Keratinocyte (primary cell): ENCODE results near the gene KLHL29. TPM values are rescaled to one million over a fixed set of nuclear protein-coding genes. Genes with fewer than 3 reads are reported as not detected.

Experiments used
- DNase-seq: peaks from one replicate; pipeline ENCODE4 v3.0.0-alpha.2; 2011; ENCODE audit warnings: low read depth, missing footprints, low spot score
- FAIRE-seq: peaks from 2 replicates; lab custom pipeline; 2011; peaks lifted over from hg19 to GRCh38; lab: Jason Lieb, UNC
- H2AFZ ChIP-seq: 2 replicates; pipeline ENCODE4 v1.6.0; 2012; ENCODE audit warnings: low read length, control low read depth, inconsistent platforms; ENCODE audit not compliant: control insufficient read depth
- H3K27ac ChIP-seq: 2 replicates; pipeline ENCODE4 v1.5.1; 2011; ENCODE audit warnings: low read length; ENCODE audit not compliant: control insufficient read depth, insufficient read depth
- H3K27me3 ChIP-seq: 3 replicates; pipeline ENCODE4 v1.6.0; 2011; ENCODE audit warnings: low read length; ENCODE audit not compliant: control insufficient read depth, insufficient read depth; ENCODE audit errors: extremely low read depth
- H3K36me3 ChIP-seq, 2 experiments: 2 replicates in 1 of 2; 3 replicates in 1 of 2; pipeline ENCODE4 v1.5.1; 2011; ENCODE audit warnings: low read length in 2 of 2, mild to moderate bottlenecking in 1 of 2; ENCODE audit not compliant: control insufficient read depth in 2 of 2, insufficient read depth in 2 of 2; ENCODE audit errors: extremely low read depth in 1 of 2
- H3K4me1 ChIP-seq: 3 replicates; pipeline ENCODE4 v1.5.1; 2011; ENCODE audit warnings: low read length; ENCODE audit not compliant: control insufficient read depth, insufficient read depth; ENCODE audit errors: extremely low read depth
- H3K4me2 ChIP-seq: 3 replicates; pipeline ENCODE4 v1.6.0; 2011; ENCODE audit warnings: low read depth, low read length; ENCODE audit not compliant: control insufficient read depth, insufficient read depth; ENCODE audit errors: extremely low read depth
- H3K4me3 ChIP-seq, 3 experiments: fragments of 200-600 bp in 1 of 3; sonication (generic) in 1 of 3; 2 replicates in 2 of 3; 3 replicates in 1 of 3; pipeline ENCODE4 v1.5.1; 2011 to 2016; ENCODE audit warnings: low read length in 3 of 3, mild to moderate bottlenecking in 3 of 3, control low read depth in 2 of 3, inconsistent platforms in 1 of 3, low read depth in 1 of 3, mixed read lengths in 1 of 3, mixed run types in 1 of 3, moderate library complexity in 1 of 3; ENCODE audit not compliant: control insufficient read depth in 2 of 3, insufficient read depth in 2 of 3; ENCODE audit errors: extremely low read depth in 1 of 3
- H3K79me2 ChIP-seq: 2 replicates; pipeline ENCODE4 v1.6.0; 2012; ENCODE audit warnings: low read length; ENCODE audit not compliant: control insufficient read depth, insufficient read depth
- H3K9ac ChIP-seq: 3 replicates; pipeline ENCODE4 v1.6.0; 2011; ENCODE audit warnings: low read length; ENCODE audit not compliant: control insufficient read depth, insufficient read depth; ENCODE audit errors: extremely low read depth
- H3K9me1 ChIP-seq: 3 replicates; pipeline ENCODE4 v1.6.0; 2011; ENCODE audit warnings: low read length; ENCODE audit not compliant: control insufficient read depth, insufficient read depth; ENCODE audit errors: extremely low read depth
- H3K9me3 ChIP-seq: 2 replicates; pipeline ENCODE4 v1.5.1; 2012; ENCODE audit warnings: low read depth, low read length; ENCODE audit not compliant: control insufficient read depth
- H4K20me1 ChIP-seq: 3 replicates; pipeline ENCODE4 v1.6.0; 2011; ENCODE audit warnings: low read length; ENCODE audit not compliant: control insufficient read depth, insufficient read depth; ENCODE audit errors: extremely low read depth
- EZH2 ChIP-seq: IDR thresholded peaks from one replicate; pipeline ENCODE4 v1.6.1; 2012; ENCODE audit warnings: inconsistent platforms, mild to moderate bottlenecking, low read length, moderate library complexity
- dilution Hi-C: fragments of 300-500 bp; cut with MboI; formaldehyde crosslinking; loops from one replicate; pipeline ENCODE4 v1.7.0; 2020; ENCODE audit warnings: low sequenced_read_pairs; ENCODE audit not compliant: extremely low pct_ligation_motif_present
- polyA plus RNA-seq, 5 experiments: library from polyadenylated mRNA; depleted of rRNA in 3 of 5; stranded (reverse) in 3 of 5; stranded (forward) in 1 of 5; unstranded in 1 of 5; fragments of >200 nt; gene quantifications; 1 replicate in 1 of 5; 2 replicates in 3 of 5; 3 replicates in 1 of 5; pipeline versions ENCODE4 v1.2.1 to v1.2.3, GENCODE V29; 2011 to 2012; ENCODE audit warnings: missing spikeins in 2 of 5, low read depth in 1 of 5, low replicate concordance in 1 of 5
- TF ChIP-seq, protein P1 (sequence below), 3 experiments: IDR thresholded peaks in 1 of 3; conservative IDR thresholded peaks in 1 of 3; optimal IDR thresholded peaks in 1 of 3; 2 replicates in 2 of 3; 3 replicates in 1 of 3; pipeline versions ENCODE3 to v1.5.1; 2011; ENCODE audit warnings: low read length in 3 of 3, mild to moderate bottlenecking in 3 of 3, moderate library complexity in 2 of 3, control low read depth in 1 of 3, inconsistent platforms in 1 of 3; ENCODE audit not compliant: insufficient read depth in 2 of 3; ENCODE audit errors: extremely low read depth in 1 of 3

Gene KLHL29
- polyA plus RNA-seq, 1 donor (not counting 4 experiments of a cell fraction or from before 2014, with no cell fraction given) = 4.7 TPM

DNA sequence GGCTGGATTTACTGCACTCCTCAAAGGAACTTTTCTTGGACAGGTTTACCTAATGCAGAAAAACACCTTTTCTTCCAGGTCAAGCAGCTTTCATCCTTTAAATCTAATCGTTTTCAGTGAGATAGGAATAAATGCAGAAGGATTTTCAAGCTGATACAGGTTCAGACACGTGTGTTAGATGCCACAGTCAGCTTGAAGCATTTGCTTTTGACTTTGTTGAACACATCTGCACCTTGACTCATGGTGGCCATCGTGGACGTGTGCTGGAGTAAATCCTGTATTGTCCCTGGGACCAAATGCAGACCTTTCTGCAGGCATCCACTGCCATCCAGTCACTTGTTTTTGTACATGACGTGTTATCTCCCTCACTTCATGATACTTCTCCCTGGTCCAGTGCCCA, 61.9 kb downstream of the KLHL29 start:
- H3K4me2 ChIP-seq = no peak overlapping the region
- H3K4me1 ChIP-seq = peaks cover 22% of the 10 kb centered on the region
- FAIRE-seq (peak; percentile 74), DNase-seq (no peak)
- no peak overlapping the region for H2AFZ ChIP-seq
- H3K9ac ChIP-seq = no peak overlapping the region
- H3K79me2 ChIP-seq = no peaks in the 10 kb centered on the region
- TF ChIP-seq, protein P1, sequence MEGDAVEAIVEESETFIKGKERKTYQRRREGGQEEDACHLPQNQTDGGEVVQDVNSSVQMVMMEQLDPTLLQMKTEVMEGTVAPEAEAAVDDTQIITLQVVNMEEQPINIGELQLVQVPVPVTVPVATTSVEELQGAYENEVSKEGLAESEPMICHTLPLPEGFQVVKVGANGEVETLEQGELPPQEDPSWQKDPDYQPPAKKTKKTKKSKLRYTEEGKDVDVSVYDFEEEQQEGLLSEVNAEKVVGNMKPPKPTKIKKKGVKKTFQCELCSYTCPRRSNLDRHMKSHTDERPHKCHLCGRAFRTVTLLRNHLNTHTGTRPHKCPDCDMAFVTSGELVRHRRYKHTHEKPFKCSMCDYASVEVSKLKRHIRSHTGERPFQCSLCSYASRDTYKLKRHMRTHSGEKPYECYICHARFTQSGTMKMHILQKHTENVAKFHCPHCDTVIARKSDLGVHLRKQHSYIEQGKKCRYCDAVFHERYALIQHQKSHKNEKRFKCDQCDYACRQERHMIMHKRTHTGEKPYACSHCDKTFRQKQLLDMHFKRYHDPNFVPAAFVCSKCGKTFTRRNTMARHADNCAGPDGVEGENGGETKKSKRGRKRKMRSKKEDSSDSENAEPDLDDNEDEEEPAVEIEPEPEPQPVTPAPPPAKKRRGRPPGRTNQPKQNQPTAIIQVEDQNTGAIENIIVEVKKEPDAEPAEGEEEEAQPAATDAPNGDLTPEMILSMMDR (optimal IDR thresholded peaks at IDR 0.05 in 1 of 3, IDR thresholded peaks at IDR 0.05 in 1 of 3, conservative IDR thresholded peaks at IDR 0.05 in 1 of 3; ENCODE audit: extremely low read depth in 1 of 3, insufficient read depth in 2 of 3, low read length in 3 of 3) = no peak
- no peak for TF ChIP-seq EZH2
- peaks cover 5% of the 10 kb centered on the region for H3K9me1 ChIP-seq
- no peak overlapping the region for H3K27ac ChIP-seq
- dilution Hi-C loops = no loop called here
- peaks cover 29% of the 10 kb centered on the region for H4K20me1 ChIP-seq
- no peak overlapping the region for H3K4me3 ChIP-seq
- peaks cover 0 to 3% of the 10 kb centered on the region in 2 experiments for H3K36me3 ChIP-seq
- H3K9me3 ChIP-seq = no peaks in the 10 kb centered on the region
- no peaks in the 10 kb centered on the region for H3K27me3 ChIP-seq

DNA sequence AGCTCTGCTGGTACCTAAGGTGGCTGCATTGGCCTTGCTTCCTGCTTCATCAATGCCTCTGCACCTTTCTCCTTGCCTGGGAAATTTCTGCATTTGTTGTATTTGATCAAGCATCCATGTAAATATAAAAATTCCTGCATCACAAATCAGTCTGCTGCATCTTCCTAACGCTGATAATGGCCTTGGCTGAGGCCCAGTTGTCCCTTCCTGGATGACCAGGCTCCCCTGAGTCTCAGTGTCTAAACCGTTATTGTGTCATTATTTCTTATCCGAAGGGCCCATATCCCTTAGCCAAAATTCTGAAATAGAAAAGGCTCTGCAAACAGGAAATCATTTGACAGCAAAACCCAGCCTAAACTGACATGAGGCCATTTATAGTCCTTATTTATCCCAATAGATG, 62.4 kb downstream of the KLHL29 start:
- peaks cover 5% of the 10 kb centered on the region for H3K9me1 ChIP-seq
- FAIRE-seq (no peak), DNase-seq (no peak)
- no peak overlapping the region for H3K4me3 ChIP-seq
- H3K4me2 ChIP-seq = no peak overlapping the region
- dilution Hi-C loops = no loop called here
- H3K9ac ChIP-seq = no peak overlapping the region
- peaks cover 0 to 3% of the 10 kb centered on the region in 2 experiments for H3K36me3 ChIP-seq
- peaks cover 22% of the 10 kb centered on the region for H3K4me1 ChIP-seq
- no peaks in the 10 kb centered on the region for H3K27me3 ChIP-seq
- no peak overlapping the region for H3K27ac ChIP-seq
- H3K9me3 ChIP-seq = no peaks in the 10 kb centered on the region
- no peaks in the 10 kb centered on the region for H3K79me2 ChIP-seq
- no peak overlapping the region for H2AFZ ChIP-seq
- TF ChIP-seq, protein P1 (optimal IDR thresholded peaks at IDR 0.05 in 1 of 3, IDR thresholded peaks at IDR 0.05 in 1 of 3, conservative IDR thresholded peaks at IDR 0.05 in 1 of 3; ENCODE audit: extremely low read depth in 1 of 3, insufficient read depth in 2 of 3, low read length in 3 of 3) = no peak
- TF ChIP-seq EZH2 = no peak
- peaks cover 27% of the 10 kb centered on the region for H4K20me1 ChIP-seq
